Activated CD4-positive, alpha-beta T cell treated with anti-CD3 and anti-CD28 coated beads, Interleukin-2, amount 50 U/mL, for 16 hours (primary cell): ENCODE measurements around the gene LOC128125822.
"Not testable (repeated sequence)": the region's sequence is repeated elsewhere in the genome, so short reads cannot be mapped to it uniquely, and the experiment has no call there.

Experiments used
- DNase-seq: peaks from one replicate; pipeline ENCODE4 v3.0.0-alpha.2; 2020

The LOC128125822 gene

DNA sequence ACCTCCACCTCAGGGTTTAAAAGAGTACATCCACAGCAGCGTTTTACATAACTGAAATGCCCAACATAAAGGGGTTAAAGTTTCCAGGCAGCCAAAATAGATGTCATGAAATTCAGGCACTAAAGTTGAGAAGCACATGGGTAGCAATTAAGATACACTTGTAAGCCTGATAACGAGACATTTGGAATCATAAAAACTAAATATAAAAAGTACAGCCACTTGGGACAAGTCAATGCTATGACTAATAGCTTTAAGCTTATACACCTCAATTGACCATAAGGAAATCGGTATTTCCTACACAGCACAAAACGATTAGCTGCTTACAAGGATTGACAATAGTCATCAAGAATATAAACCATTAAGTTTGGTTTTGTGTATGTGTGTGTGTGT, 11.8 kb downstream of the LOC128125822 start:
- no peak for DNase-seq

DNA sequence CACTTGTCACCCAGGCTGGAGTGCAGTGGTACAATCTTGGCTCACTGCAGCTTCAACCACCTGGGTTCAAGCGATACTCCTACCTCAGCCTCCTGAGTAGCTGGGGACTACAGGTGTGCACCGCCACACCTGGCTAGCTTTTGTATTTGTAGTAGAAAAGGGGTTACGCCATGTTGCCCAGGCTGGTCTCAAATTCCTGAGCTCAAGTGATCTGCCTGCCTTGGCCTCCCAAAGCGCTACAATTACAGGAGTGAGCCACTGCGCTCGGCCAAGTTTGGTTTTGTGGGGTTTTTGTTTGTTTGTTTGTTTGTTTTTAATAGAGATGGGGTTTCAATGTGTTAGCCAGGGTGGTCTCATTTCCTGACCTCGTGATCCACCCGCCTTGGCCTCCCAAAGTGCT, 12.3 kb downstream of the LOC128125822 start:
- DNase-seq, result no peak

DNA sequence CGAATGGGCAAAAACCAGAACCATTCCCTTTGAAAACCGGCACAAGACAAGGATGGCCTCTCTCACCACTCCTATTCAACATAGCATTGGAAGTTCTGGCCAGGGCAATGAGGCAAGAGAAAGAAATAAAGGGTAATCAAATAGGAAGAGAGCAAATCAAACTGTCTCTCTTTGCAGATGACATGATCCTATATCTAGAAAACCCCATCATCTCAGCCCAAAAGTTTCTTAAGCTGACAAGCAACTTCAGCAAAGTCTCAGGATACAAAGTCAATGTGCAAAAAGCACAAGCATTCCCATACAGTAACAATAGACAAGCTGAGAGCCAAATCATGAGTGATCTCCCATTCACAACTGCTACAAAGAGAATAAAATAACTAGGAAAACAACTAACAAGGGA, 13.4 kb downstream of the LOC128125822 start:
- not testable (repeated sequence) for DNase-seq

DNA sequence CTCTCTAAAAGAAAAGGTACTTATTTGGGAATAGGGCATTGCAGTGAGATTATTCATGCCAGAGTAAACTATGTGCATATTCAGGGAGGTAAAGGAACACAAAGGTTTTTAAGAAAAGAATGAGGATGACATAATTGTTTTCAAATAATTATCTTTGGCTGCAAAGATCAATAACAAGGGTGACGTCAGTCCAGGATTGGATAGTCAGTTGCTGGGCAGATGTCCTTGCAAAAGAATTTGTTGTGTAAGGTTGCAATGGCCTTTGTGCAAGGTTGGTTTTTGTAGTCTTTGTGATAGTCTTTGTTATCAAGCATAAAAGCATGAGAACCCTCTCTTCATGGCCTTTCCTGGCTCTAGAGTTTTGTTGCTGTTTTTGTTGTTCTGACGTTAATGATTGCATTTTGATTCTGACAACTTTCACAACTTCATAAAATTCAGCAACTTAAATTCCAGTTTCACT, 17.7 kb downstream of the LOC128125822 start:
- no peak for DNase-seq

DNA sequence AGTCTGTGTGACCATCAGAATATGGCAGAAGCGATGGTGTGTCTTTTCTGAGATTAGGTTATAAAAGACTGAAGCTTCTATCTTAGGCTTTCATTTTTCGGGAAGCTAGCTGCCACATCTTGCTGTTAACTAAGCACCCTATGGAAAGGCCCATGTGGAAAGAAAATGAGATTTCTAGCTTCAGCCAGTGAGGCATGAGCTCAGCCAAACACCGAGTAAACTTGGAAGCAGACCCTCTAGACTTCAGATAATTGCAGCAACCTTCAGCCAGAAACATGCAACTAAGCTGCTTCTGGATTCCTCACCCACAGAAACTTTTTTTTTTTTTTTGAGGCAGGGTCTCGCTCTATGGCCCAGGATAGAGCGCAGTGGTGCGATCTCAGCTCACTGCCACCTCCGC, 20.6 kb downstream of the LOC128125822 start:
- no peak for DNase-seq

DNA sequence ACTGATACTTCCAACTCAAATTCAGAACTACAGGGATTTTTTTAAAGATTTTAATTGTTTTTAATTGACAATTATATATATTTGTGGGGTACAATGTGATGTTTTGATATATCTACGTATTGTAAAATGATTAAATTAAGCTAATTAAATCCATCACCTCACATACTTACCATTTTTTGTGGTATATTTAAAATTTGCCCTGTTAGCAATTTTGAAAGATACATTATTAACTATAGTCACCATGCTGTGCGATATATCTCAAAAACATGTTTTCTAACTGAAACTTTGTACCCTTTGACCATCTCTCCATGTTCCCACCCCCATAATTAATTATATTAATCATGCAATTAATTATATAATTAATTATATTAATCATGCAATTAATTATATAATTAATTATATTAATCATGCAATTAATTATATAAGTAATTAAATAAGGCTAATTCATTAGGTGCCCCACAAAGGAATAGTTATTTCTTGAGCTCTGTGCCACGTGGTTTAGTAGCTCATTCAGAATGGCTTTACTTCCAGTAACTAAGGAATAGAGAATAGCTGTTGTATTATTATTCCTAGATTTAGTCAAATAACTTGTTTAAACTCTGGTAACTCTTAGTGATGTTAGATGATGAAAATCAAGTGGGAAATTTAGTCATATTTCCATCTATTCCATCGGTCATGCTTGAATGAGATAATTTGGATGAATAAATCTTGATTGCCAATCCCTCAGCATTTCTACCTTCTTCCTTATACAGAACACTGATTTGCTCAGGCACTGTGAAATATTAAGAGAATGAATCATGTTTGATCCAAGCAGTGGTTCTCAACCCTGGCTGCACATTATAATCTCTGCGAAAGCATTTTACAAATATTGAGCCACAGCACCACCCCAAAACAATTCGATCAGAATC, 25.1 kb downstream of the LOC128125822 start:
- no peak for DNase-seq

DNA sequence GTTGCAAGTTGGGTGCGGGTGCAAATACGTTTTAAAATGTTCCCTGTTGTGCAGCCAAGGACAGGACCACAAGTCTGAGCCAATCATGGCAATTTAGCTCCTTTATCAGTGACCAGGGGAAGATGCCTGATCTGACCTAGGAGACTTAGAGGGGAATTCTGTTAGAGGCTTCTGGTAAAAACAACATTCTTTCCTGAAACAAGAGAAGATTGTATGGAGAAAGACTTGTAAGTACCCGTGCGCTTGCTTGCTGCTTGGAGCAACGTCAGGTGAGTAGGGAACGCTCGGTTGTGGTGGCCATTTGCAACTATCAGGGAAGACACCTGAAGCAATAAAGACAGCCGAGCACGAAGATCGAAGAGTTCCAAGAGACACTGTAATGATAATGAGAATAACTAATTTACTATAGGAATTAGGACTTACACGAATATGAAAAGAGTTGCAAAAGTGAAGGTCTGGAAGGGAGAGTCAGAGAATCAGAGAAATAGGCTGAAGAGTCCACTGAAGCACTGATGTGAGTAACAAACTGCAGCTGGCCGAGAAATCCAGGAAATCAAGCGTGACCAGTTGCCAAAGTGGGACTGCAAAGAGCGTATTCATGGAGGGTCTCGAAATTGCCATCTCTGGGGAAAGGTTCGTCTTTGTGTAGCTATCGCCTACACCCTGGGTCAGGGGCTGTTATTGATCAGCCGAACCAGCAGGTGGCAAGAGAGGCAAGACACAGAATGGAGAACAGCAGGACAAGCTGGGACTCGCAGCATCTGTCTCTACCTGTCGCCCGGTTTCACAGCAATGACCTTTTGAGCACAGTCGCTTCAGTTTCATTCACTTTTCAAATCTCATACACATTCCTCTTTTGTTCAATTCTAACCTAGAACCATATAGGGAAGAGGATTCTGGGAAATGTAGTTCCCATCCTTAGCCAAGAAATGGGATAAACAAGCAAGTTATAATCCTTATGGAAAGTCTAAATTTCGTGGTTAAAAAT, 26.1 kb downstream of the LOC128125822 start:
- DNase-seq, result peak; percentile 80

DNA sequence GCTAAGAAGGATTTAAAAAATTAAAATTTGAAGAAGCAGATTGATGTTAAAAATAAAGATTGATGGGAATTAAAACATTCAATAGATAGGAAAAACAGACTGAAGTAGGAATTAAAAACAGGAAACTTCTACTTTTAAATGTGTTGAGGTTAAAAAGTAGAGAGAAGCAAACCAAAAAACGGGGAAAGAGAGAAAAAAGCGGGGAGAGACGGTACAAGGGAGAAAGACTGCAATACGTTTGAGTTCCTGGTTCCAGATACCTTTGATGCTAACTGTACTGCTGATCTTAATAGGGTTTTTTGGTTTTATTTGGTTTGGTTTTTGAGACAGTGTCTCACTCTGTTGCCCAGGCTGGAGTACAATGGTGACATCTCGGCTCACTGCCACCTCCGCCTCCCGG, 27.0 kb downstream of the LOC128125822 start:
- no peak for DNase-seq

DNA sequence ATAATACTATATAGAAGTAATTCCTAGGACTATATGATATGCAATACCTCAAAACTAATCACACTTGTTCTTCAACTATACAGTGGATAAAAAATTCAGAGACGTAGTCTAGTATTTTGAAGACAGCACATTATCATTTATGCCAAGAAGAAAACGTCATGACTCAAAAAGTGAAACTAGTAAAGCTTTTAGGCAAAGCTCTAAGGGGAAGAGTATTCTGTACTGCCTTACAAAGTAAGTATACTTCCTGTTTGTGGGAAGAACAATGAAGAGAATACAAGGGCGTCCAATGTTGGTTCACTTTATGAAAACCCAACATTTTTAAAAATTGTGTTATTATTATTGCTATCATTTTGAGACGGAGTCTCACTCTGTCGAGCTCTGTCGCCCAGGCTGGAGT, 27.9 kb downstream of the LOC128125822 start:
- DNase-seq, result no peak

DNA sequence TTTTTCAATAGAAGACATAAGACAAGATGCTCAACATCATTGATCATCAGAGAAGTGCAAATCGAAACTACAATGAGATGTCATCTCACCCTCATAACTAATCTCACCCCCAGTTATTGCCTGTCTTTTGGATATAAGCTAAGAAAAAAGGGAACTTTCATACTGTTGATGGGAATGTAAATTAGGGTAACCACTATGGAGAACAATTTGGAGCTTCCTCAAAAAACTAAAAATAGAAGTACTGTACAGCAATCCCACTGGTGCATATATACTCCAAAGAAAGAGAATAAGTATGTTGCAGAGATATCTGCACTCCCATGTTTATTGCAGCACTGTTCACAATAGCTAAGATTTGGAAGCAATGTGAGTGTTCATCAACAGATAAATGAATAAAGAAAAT, 37.0 kb downstream of the LOC128125822 start:
- DNase-seq, result no peak

DNA sequence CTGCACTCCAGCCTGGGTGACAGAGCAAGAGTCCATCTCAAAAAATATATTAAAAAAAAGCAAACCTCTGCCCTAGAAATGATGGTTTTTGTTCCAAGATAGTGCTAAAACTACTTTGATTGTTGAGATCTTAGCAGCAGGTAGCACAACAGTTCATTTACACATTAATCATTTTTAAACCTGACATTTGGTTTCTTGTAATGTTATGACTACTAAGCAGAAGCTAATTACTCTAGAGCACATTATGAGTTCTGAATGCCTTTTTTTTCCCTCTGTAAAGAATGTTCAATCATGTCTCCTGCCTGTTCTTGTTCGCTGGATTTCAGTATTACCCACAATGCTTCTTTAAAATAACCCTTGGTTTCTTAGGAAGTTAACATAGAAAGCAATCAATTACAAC, 38.7 kb downstream of the LOC128125822 start:
- no peak for DNase-seq

DNA sequence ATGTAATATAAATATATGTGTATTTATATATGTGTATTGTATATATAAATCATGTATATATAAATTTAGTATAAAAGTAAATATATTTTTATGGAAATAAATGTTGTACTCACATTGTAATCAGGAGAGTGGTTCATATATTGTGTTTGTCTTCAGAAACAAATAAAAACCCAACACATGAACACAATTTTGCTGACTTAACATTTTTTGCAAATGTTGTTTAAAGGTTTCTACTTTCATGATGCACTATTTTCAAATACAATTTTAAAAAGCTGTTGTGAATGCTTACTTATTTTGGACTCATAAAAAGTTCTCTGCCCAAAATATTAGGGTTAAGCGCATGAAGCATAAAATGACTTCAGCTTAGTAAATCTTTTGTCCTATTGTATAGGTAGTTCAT, 39.3 kb downstream of the LOC128125822 start:
- no peak for DNase-seq

DNA sequence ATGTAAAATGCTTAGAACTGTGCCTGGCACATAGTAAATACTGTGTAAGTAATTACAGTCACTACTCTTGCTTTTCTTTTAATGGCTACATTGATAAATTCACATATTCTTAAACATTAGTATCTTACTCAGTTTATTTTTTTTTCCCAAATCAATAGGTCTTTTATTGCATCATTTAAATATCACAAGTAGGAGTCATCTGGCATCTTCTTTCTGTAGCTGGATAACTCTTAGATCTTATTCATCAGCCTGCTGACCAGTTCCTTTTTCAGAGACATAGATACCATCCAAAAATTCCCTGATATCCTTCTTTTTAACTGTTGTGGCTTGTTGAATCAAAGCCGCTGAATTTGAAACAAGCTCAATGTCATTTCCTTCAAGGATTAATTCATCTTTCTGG, 43.3 kb downstream of the LOC128125822 start:
- no peak for DNase-seq
